IMR-90 (cell line): ENCODE measurements around the gene DAB1. TPM values are rescaled to one million over a fixed set of nuclear protein-coding genes. Genes with fewer than 3 reads are reported as not detected.

Experiments used
- ATAC-seq: fragments of 200-7000 bp; cut with Tn5 transposase; 2 replicates; pipeline ENCODE4 v1.9.1; 2020; ENCODE audit warnings: low read depth, mild to moderate bottlenecking, moderate library complexity
- BruUV-seq: library from RNA; stranded (reverse); fragments of 400-500 nt; replicated peaks from 2 replicates; lab custom pipeline; 2021; lab: Mats Ljungman, UMichigan
- CTCF ChIA-PET: fragments of 300-600 bp; formaldehyde crosslinking; extraction: SDS; loops from one replicate; lab custom pipeline; 2021; ENCODE audit warnings: antibody characterized with exemption; lab: Yijun Ruan, JAX
- POLR2A ChIA-PET: fragments of 300-600 bp; sonication (Branson Sonifier 250); formaldehyde crosslinking; loops from one replicate; lab custom pipeline; 2022; ENCODE audit warnings: antibody characterized with exemption; ENCODE audit not compliant: unreplicated experiment; lab: Charles Lee
- DNase-seq: peaks from one replicate; pipeline ENCODE4 v3.0.0; 2013
- H2AFZ ChIP-seq: replicated peaks from 2 replicates; pipeline ENCODE3; 2013; ENCODE audit warnings: low read length, mild to moderate bottlenecking; ENCODE audit not compliant: poor library complexity
- H2AK5ac ChIP-seq: 2 replicates; pipeline ENCODE4 v1.6.1; 2013; ENCODE audit warnings: low read depth, low read length, inconsistent platforms
- H2AK9ac ChIP-seq: replicated peaks from 2 replicates; pipeline ENCODE3; 2013; ENCODE audit warnings: mild to moderate bottlenecking, low read depth, low read length, moderate library complexity; ENCODE audit not compliant: poor library complexity
- H2BK120ac ChIP-seq: 2 replicates; pipeline ENCODE4 v1.6.1; 2013; ENCODE audit warnings: low read depth, low read length, inconsistent platforms
- H2BK15ac ChIP-seq: 3 replicates; pipeline ENCODE4 v1.6.1; 2013; ENCODE audit warnings: low read depth, low read length, inconsistent platforms
- H2BK20ac ChIP-seq: 2 replicates; pipeline ENCODE4 v1.6.1; 2013; ENCODE audit warnings: low read depth, mild to moderate bottlenecking, inconsistent platforms, low read length, moderate library complexity
- H2BK5ac ChIP-seq: 2 replicates; pipeline ENCODE4 v1.6.1; 2013; ENCODE audit warnings: mild to moderate bottlenecking, low read depth, low read length, inconsistent platforms; ENCODE audit not compliant: poor library complexity, severe bottlenecking
- H3K14ac ChIP-seq: replicated peaks from 2 replicates; pipeline ENCODE4 v1.6.1; 2013; ENCODE audit warnings: low read depth, low read length, inconsistent platforms
- H3K18ac ChIP-seq: 2 replicates; pipeline ENCODE4 v1.6.1; 2013; ENCODE audit warnings: low read depth, low read length, control low read depth
- H3K23ac ChIP-seq: 2 replicates; pipeline ENCODE4 v1.6.1; 2013; ENCODE audit warnings: low read depth, low read length, inconsistent platforms
- H3K27ac ChIP-seq: 2 replicates; pipeline ENCODE4 v1.5.1; 2013; ENCODE audit warnings: mild to moderate bottlenecking, control low read depth, low read length; ENCODE audit not compliant: insufficient read depth
- H3K27me3 ChIP-seq: 2 replicates; pipeline ENCODE4 v1.6.1; 2013; ENCODE audit warnings: low read length; ENCODE audit not compliant: control insufficient read depth, insufficient read depth
- H3K36me3 ChIP-seq: 2 replicates; pipeline ENCODE4 v1.6.1; 2013; ENCODE audit warnings: low read length, mixed read lengths; ENCODE audit not compliant: control insufficient read depth, insufficient read depth
- H3K4ac ChIP-seq: 2 replicates; pipeline ENCODE4 v1.6.1; 2013; ENCODE audit warnings: low read depth, low read length, inconsistent platforms
- H3K4me1 ChIP-seq: 2 replicates; pipeline ENCODE4 v1.6.1; 2013; ENCODE audit warnings: low read length, mixed read lengths; ENCODE audit not compliant: control insufficient read depth, insufficient read depth
- H3K4me2 ChIP-seq: 2 replicates; pipeline ENCODE4 v1.6.1; 2013; ENCODE audit warnings: low read depth, mild to moderate bottlenecking, control low read depth, low read length, moderate library complexity
- H3K4me3 ChIP-seq: 2 replicates; pipeline ENCODE4 v1.5.1; 2013; ENCODE audit warnings: low read depth, mild to moderate bottlenecking, control low read depth, low read length, moderate library complexity; ENCODE audit not compliant: insufficient read depth
- H3K56ac ChIP-seq: 2 replicates; pipeline ENCODE4 v1.6.1; 2013; ENCODE audit warnings: low read length, inconsistent platforms; ENCODE audit not compliant: insufficient read depth; ENCODE audit errors: extremely low read depth
- H3K79me1 ChIP-seq, 2 experiments: 2 replicates each; pipeline ENCODE4 v1.6.1; 2013; ENCODE audit warnings: low read length in 2 of 2, inconsistent platforms in 1 of 2, low read depth in 1 of 2
- H3K9ac ChIP-seq: 2 replicates; pipeline ENCODE4 v1.6.1; 2013; ENCODE audit warnings: low read depth, low read length, control low read depth
- H3K9me1 ChIP-seq: 2 replicates; pipeline ENCODE4 v1.6.1; 2013; ENCODE audit warnings: low read length, inconsistent platforms; ENCODE audit not compliant: insufficient read depth
- H3K9me3 ChIP-seq: 2 replicates; pipeline ENCODE4 v1.6.1; 2013; ENCODE audit warnings: low read length; ENCODE audit not compliant: control insufficient read depth, insufficient read depth
- H4K20me1 ChIP-seq: 2 replicates; pipeline ENCODE4 v1.6.1; 2013; ENCODE audit warnings: low read length, inconsistent platforms; ENCODE audit not compliant: insufficient read depth
- H4K5ac ChIP-seq: 2 replicates; pipeline ENCODE4 v1.6.1; 2013; ENCODE audit warnings: mild to moderate bottlenecking, low read depth, low read length, control low read depth
- H4K8ac ChIP-seq, 2 experiments: 2 replicates each; pipeline ENCODE4 v1.6.1; 2013; ENCODE audit warnings: low read depth in 2 of 2, low read length in 2 of 2, control low read depth in 1 of 2, inconsistent platforms in 1 of 2
- H4K91ac ChIP-seq: 2 replicates; pipeline ENCODE4 v1.6.1; 2013; ENCODE audit warnings: low read depth, low read length, inconsistent platforms; ENCODE audit not compliant: insufficient read depth
- MAFK ChIP-seq: IDR thresholded peaks from 2 replicates; pipeline ENCODE4 v1.6.1; 2012; ENCODE audit warnings: low read depth, low read length, improper control_type of control experiment
- WGBS, 2 experiments: methylation state at CpG; one replicate each; pipeline versions ENCODE4 v1.1.5 to v1.1.7; 2013; ENCODE audit warnings: missing lambda C conversion rate in 2 of 2; ENCODE audit not compliant: insufficient read length in 1 of 2; ENCODE audit errors: extremely low coverage in 2 of 2; 5-methylcytosine and 5-hydroxymethylcytosine counted together
- dilution Hi-C: fragments of 300-500 bp; cut with HindIII; formaldehyde crosslinking; loops from one replicate; pipeline ENCODE4 v1.14.3; 2018; ENCODE audit warnings: low sequenced_read_pairs; ENCODE audit not compliant: unreplicated experiment
- in situ Hi-C: fragments of 300-500 bp; cut with MboI; formaldehyde crosslinking; loops from 3 replicates; pipeline ENCODE4 v1.14.3; 2019; ENCODE audit warnings: low sequenced_read_pairs, inconsistent platforms, mixed read lengths
- intact Hi-C: fragments of 100-400 bp; cut with micrococcal nuclease; formaldehyde crosslinking; loops from 2 replicates; pipeline ENCODE4 v1.10.0; 2022
- polyA plus RNA-seq, 3 experiments: library from polyadenylated mRNA; depleted of rRNA; stranded (reverse); fragments of >200 nt; gene quantifications; 2 replicates each; pipeline ENCODE4 v1.2.3, GENCODE V29; 2012; ENCODE audit warnings: low replicate concordance in 1 of 3
- total RNA-seq: library from RNA; depleted of rRNA; stranded (reverse); fragments of >200 nt; gene quantifications from 2 replicates; pipeline ENCODE4 v1.2.3, GENCODE V29; 2012
- TF ChIP-seq, protein P1 (sequence below): conservative IDR thresholded peaks from 2 replicates; pipeline ENCODE4 v1.5.1; 2012; ENCODE audit warnings: mild to moderate bottlenecking, low read depth, low read length, improper control_type of control experiment

Gene DAB1
- total and polyA plus RNA-seq, 2 of the 4 experiments (the other 2 are of a cell fraction) = 0.18 to 0.41 TPM

DNA sequence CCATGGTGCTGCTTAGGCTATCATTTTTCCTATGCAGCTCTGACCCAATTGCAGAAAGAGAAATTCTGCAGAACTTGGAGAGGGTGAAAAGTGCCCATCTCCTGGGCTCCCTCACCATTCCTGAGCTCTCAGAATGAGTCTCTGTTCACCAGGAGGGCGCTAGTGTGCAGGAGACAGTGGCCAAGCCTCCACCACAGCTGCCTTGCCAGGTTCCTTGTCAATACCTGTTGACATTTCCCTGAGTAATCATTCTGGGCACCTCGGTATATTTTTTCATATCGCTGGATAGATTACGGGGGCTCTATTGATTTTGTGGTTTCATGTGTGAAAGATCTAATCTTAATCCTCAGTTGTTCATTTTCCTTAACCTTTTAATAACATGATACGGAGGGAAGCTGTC is 445.0 kb downstream of the DAB1 start:
- intact Hi-C loops (no loop called here), in situ Hi-C loops (no loop called here), dilution Hi-C loops (no loop called here)
- no peak overlapping the region for H2BK120ac ChIP-seq
- no peak for ATAC-seq
- H4K91ac ChIP-seq = no peak overlapping the region
- ChIA-PET CTCF (no interaction called here), POLR2A (no interaction called here)
- no peak overlapping the region for H3K4me3 ChIP-seq
- TF ChIP-seq, protein P1, sequence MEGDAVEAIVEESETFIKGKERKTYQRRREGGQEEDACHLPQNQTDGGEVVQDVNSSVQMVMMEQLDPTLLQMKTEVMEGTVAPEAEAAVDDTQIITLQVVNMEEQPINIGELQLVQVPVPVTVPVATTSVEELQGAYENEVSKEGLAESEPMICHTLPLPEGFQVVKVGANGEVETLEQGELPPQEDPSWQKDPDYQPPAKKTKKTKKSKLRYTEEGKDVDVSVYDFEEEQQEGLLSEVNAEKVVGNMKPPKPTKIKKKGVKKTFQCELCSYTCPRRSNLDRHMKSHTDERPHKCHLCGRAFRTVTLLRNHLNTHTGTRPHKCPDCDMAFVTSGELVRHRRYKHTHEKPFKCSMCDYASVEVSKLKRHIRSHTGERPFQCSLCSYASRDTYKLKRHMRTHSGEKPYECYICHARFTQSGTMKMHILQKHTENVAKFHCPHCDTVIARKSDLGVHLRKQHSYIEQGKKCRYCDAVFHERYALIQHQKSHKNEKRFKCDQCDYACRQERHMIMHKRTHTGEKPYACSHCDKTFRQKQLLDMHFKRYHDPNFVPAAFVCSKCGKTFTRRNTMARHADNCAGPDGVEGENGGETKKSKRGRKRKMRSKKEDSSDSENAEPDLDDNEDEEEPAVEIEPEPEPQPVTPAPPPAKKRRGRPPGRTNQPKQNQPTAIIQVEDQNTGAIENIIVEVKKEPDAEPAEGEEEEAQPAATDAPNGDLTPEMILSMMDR = no peak
- TF ChIP-seq MAFK = no peak
- peaks cover 9% of the 10 kb centered on the region for H3K27me3 ChIP-seq
- no peak overlapping the region for H4K8ac ChIP-seq
- no peak for DNase-seq
- H2BK20ac ChIP-seq = no peak overlapping the region
- H3K27ac ChIP-seq = no peak overlapping the region
- H2BK5ac ChIP-seq = no peak overlapping the region
- H2BK15ac ChIP-seq = no peak overlapping the region
- H3K4me2 ChIP-seq = no peak overlapping the region
- no peak overlapping the region for H3K9ac ChIP-seq
- no peaks in the 10 kb centered on the region for H3K9me3 ChIP-seq
- BruUV-seq = no TSS peak
- no peak overlapping the region for H3K4ac ChIP-seq
- WGBS, 2 experiments = 33% methylated on average over 1 of the region's 5 CpGs; no CpG with 5 or more reads in 1 of the 2 experiments
- no peak overlapping the region for H3K18ac ChIP-seq
- no peaks in the 10 kb centered on the region for H3K9me1 ChIP-seq
- no peaks in the 10 kb centered on the region for H3K36me3 ChIP-seq
- no peak overlapping the region for H2AK5ac ChIP-seq
- H2AFZ ChIP-seq = no peak overlapping the region
- no peak overlapping the region for H4K5ac ChIP-seq
- no peaks in the 10 kb centered on the region for H4K20me1 ChIP-seq
- no peak overlapping the region for H2AK9ac ChIP-seq
- no peak overlapping the region for H3K23ac ChIP-seq
- no peak overlapping the region for H3K56ac ChIP-seq
- H3K14ac ChIP-seq = no peak overlapping the region
- H3K79me1 ChIP-seq = no peaks in the 10 kb centered on the region
- no peaks in the 10 kb centered on the region for H3K4me1 ChIP-seq
